ENCODE data around the gene DAPK1. TPM values are rescaled to one million over a fixed set of nuclear protein-coding genes. Genes with fewer than 3 reads are reported as not detected.

The DAPK1 gene
- total RNA-seq, 1 donor, result 8.6 TPM

DNA sequence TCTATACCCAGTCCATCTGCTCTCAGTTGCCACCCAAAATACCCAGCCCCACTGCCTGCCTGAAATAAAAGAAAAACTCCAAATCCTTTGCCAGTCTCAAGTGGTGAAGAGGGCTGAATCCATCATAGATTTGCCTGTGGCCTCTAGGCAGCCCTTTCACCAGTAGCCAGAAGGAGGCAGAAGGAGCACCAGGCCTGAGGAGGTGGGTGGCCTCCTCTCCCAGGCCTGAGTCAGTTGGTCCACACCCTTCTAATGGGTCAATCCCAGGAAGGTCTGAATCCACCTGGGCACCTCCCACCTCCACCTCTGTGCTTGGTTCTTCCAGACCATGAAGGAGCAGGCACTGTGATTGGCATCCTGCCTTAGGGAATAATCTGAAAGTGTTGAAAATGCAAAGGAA lies 97.0 kb downstream of the DAPK1 start:
- TF ChIP-seq, protein P1, sequence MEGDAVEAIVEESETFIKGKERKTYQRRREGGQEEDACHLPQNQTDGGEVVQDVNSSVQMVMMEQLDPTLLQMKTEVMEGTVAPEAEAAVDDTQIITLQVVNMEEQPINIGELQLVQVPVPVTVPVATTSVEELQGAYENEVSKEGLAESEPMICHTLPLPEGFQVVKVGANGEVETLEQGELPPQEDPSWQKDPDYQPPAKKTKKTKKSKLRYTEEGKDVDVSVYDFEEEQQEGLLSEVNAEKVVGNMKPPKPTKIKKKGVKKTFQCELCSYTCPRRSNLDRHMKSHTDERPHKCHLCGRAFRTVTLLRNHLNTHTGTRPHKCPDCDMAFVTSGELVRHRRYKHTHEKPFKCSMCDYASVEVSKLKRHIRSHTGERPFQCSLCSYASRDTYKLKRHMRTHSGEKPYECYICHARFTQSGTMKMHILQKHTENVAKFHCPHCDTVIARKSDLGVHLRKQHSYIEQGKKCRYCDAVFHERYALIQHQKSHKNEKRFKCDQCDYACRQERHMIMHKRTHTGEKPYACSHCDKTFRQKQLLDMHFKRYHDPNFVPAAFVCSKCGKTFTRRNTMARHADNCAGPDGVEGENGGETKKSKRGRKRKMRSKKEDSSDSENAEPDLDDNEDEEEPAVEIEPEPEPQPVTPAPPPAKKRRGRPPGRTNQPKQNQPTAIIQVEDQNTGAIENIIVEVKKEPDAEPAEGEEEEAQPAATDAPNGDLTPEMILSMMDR (IDR thresholded peaks at IDR 0.05; ENCODE audit: insufficient read depth, low read depth, low read length), result no peak

DNA sequence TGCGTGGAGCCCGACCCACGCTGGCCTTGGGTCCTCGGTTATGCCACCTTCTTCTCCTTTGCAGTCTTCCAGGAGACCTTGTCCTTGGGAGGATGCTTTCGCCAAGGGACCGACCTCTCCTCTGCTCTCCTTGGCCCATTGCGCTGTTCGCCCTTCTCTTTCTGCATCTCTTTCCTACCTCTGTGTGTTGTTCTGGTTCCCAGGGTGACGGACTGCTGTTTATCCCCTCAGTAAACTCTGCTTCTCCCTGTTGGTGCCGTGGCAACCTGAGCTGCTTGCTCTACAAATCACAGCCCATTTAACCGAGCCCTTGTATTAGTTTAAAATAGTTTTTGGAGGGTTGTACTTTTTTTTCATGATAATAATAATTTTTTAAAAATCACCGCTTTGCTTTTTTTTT lies 97.9 kb downstream of the DAPK1 start:
- TF ChIP-seq, protein P1 (IDR thresholded peaks at IDR 0.05; ENCODE audit: insufficient read depth, low read depth, low read length), result no peak
- no peak overlapping the region for H3K4me3 ChIP-seq (ENCODE audit: low read depth, low read length)
- no peak for DNase-seq (ENCODE audit: low read depth)

More for the DNA sequence above, 97.0 kb downstream of the DAPK1 start:
- H3K4me3 ChIP-seq (ENCODE audit: low read depth, low read length), result no peak overlapping the region
- DNase-seq (ENCODE audit: low read depth), result no peak

DNA sequence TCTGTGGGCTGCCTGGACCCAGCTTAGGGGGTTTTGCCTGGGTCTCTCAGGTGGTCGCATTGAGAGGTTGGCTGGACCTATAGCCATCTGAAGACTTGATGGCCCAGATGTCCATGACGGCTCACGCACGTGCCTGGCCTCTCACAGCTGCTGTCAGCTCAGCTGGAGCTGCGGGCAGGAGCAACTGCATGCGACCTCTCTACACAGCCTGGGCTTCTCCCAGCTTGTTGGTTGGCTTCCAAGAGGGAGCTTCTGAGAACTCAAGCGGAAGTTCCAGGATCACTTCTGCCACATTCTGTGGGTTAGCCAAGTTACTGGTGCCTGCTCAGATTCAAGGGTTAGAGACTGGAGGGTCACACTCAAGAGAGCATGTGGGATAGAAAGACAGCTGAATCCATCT lies 99.2 kb downstream of the DAPK1 start:
- no peak overlapping the region for H3K4me3 ChIP-seq (ENCODE audit: low read depth, low read length)
- peak; percentile 55 for DNase-seq (ENCODE audit: low read depth)
- TF ChIP-seq, protein P1 (IDR thresholded peaks at IDR 0.05; ENCODE audit: insufficient read depth, low read depth, low read length), result no peak

- DNase-seq (ENCODE audit: low read depth), result peak; percentile 56
- H3K4me3 ChIP-seq (ENCODE audit: low read depth, low read length), result no peak overlapping the region
- TF ChIP-seq, protein P1 (IDR thresholded peaks at IDR 0.05; ENCODE audit: insufficient read depth, low read depth, low read length), result no peak
These were observed 100.2 kb downstream of the DAPK1 start for GRCh38 chr9:87597710-87598443.

DNA sequence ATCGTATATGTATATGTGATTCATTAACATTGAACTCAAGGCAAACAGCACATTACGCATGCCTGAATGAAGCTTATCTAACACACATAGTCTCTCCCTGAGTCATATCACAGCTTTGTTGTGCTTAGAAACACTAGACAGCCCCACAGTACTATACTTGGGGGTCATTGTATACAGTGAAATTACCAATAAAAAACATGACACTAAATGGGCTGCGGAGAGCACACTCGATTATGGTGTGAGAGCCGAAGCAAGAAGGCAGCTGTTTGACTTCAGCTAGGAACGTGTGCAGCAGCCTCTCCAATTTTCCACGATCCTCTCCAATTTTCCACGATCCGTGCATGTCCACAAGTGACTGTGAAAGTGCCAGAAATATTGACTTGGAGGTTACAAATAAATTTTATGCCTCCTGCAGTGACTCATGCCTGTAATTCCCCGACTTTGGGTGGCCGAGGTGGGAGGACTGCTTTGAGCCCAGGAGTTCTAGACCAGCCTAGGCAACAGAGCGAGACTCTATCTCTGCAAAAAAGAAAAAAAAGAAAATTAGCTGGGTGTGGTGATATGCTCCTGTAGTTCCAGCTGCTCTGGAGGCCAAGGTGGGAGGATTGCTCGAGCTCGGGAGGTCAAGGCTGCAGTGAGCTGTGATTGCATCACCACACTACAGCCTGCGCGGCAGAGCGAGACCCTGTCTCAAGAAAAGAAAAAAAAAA lies 102.4 kb downstream of the DAPK1 start:
- no peak overlapping the region for H3K4me3 ChIP-seq (ENCODE audit: low read depth, low read length)

GRCh38 chr9:87601176-87601575 lies 103.5 kb downstream of the DAPK1 start:
- H3K4me3 ChIP-seq (ENCODE audit: low read depth, low read length), result no peak overlapping the region
- TF ChIP-seq, protein P1 (IDR thresholded peaks at IDR 0.05; ENCODE audit: insufficient read depth, low read depth, low read length), result no peak
- DNase-seq (ENCODE audit: low read depth), result no peak

More for the DNA sequence above, 102.4 kb downstream of the DAPK1 start:
- TF ChIP-seq, protein P1 (IDR thresholded peaks at IDR 0.05; ENCODE audit: insufficient read depth, low read depth, low read length), result no peak
- peak; percentile 96 for DNase-seq (ENCODE audit: low read depth)
